ENCODE results near the gene FCGR3A.
"Not testable (repeated sequence)": the region's sequence is repeated elsewhere in the genome, so short reads cannot be mapped to it uniquely, and the experiment has no call there.

The FCGR3A gene
- long read RNA-seq = 0 reads

GRCh38 chr1:161549652-161550051, at the start of gene FCGR3A:
TSS of gene FCGR3A (minus strand) at chr1:161549818. CDS start at chr1:161549736, 82 bp downstream.
- no peak within 1 kb of the TSS for H3K4me3 ChIP-seq (replicated peaks; ENCODE audit: insufficient read depth, low read length)
- no peaks in the 10 kb centered on the region for H3K27me3 ChIP-seq (ENCODE audit: insufficient read depth, poor library complexity, severe bottlenecking)
- DNase-seq (ENCODE audit: low read depth in 1 of 2, low spot score in 1 of 2) = no peak
- no peak within 1 kb of the TSS for H3K27ac ChIP-seq (replicated peaks)
- TF ChIP-seq SPI1 (IDR thresholded peaks at IDR 0.05; ENCODE audit: borderline replicate concordance, low read depth) = no peak
- no peak for TF ChIP-seq POLR2AphosphoS5 (IDR thresholded peaks at IDR 0.05; ENCODE audit: low read depth)
- TF ChIP-seq REST (IDR thresholded peaks at IDR 0.05; ENCODE audit: insufficient replicate concordance, low read depth) = no peak
- TF ChIP-seq GABPA (IDR thresholded peaks at IDR 0.05; ENCODE audit: low read depth) = no peak
- TF ChIP-seq, protein P1, sequence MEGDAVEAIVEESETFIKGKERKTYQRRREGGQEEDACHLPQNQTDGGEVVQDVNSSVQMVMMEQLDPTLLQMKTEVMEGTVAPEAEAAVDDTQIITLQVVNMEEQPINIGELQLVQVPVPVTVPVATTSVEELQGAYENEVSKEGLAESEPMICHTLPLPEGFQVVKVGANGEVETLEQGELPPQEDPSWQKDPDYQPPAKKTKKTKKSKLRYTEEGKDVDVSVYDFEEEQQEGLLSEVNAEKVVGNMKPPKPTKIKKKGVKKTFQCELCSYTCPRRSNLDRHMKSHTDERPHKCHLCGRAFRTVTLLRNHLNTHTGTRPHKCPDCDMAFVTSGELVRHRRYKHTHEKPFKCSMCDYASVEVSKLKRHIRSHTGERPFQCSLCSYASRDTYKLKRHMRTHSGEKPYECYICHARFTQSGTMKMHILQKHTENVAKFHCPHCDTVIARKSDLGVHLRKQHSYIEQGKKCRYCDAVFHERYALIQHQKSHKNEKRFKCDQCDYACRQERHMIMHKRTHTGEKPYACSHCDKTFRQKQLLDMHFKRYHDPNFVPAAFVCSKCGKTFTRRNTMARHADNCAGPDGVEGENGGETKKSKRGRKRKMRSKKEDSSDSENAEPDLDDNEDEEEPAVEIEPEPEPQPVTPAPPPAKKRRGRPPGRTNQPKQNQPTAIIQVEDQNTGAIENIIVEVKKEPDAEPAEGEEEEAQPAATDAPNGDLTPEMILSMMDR (IDR thresholded peaks at IDR 0.05; ENCODE audit: insufficient read depth, low read length) = no peak

DNA sequence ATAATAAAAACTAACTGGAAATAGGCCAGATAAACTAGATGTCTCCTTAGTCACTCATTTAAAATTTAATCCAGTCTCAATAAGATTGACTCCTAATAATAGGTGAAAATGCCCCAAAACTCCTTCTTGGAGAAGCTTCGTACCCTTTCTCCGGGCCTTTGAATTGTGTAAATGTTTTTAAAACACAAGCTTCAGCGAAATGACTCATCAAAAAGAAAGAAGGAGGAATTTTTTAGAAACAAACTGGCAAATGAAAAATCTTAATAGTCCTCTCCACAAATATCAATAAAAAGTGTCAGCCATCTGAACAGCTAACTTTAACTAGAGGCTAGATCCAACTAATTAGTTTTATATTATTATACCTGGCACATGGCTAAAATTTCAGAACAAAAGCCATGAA, 47.5 kb upstream of the FCGR3A start:
- H3K4me3 ChIP-seq (replicated peaks; ENCODE audit: insufficient read depth, low read length); DNase-seq (ENCODE audit: low read depth in 1 of 2, low spot score in 1 of 2); H3K27ac ChIP-seq (replicated peaks); H3K27me3 ChIP-seq (ENCODE audit: insufficient read depth, poor library complexity, severe bottlenecking): not testable (repeated sequence)

DNA sequence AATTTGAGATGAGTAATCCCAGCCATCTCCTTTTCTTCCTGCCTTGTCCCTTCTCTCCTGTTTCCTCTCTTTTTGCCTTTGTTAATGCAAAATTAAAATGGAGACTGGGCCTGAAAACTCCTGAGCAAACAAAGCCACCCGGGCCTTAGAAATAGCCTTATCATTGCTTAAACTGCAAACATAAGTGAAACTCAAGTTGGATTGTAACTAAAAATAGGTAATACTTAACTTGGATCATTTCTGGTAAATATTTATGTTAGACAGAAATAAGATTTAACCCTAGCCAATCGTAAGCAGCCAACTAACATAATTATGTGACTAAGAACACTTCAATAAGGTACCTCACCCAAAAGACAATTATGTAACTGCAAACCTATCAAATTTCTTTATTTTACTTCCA, 46.0 kb upstream of the FCGR3A start:
- DNase-seq (ENCODE audit: low read depth in 1 of 2, low spot score in 1 of 2); H3K27me3 ChIP-seq (ENCODE audit: insufficient read depth, poor library complexity, severe bottlenecking); H3K4me3 ChIP-seq (replicated peaks; ENCODE audit: insufficient read depth, low read length); H3K27ac ChIP-seq (replicated peaks): not testable (repeated sequence)

DNA sequence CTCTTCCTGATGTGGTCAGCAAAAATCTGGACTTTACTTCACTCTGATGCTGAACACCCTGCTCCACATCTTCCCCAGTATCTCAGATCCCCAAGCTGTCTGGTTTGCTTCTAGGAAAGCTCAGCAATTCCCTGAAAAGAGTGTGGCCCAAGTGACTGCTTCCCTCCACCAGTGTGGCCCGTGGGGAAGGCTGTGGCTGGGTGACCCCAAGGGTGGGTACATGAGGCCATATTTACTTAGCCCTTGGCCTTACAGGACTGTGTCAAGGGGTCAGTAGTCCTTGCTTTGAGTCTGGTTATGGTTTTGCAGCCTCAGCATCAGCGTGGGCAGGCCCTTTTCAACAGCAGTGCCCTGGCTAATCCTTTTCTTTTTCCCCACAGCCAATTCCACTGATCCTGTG, 45.6 kb upstream of the FCGR3A start:
- H3K4me3 ChIP-seq (replicated peaks; ENCODE audit: insufficient read depth, low read length); H3K27me3 ChIP-seq (ENCODE audit: insufficient read depth, poor library complexity, severe bottlenecking); H3K27ac ChIP-seq (replicated peaks); DNase-seq (ENCODE audit: low read depth in 1 of 2, low spot score in 1 of 2): not testable (repeated sequence)

GRCh38 chr1:161594269-161594984, 44.8 kb upstream of the FCGR3A start:
- not testable (repeated sequence) for H3K27me3 ChIP-seq (ENCODE audit: insufficient read depth, poor library complexity, severe bottlenecking)

DNA sequence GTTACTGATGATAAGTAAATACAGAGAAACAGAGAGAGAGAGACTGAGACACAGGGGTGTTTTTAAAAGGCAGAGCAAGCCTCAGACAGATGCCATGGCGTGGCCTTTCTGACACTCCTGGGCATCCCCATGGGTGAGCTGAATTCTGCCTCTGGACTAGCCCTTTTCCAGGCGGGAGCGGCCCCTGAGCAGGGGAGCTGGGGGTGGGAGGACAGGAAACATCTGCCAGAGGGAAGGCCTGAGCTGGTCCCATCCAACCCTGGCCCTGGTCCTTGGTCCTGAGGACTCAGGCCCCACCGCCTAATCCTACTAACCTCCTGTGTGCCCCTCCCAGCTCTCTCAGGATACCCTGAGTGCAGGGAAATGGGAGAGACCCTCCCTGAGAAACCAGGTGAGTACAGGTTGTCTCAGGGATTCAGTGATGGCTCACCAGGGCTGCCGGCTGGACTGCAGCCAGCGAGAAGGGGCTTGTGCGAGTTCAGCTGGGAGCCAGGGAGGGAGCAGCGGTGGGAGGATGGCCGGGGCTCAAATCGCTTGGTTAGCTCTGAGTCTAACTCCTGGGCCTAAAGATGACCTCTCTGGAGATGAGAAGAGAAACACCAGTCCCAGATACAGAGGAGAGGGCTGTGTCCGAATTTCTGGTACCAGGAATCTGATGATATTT, 43.6 kb upstream of the FCGR3A start:
- DNase-seq (ENCODE audit: low read depth in 1 of 2, low spot score in 1 of 2); H3K4me3 ChIP-seq (replicated peaks; ENCODE audit: insufficient read depth, low read length); H3K27ac ChIP-seq (replicated peaks); H3K27me3 ChIP-seq (ENCODE audit: insufficient read depth, poor library complexity, severe bottlenecking): not testable (repeated sequence)

More at GRCh38 chr1:161594269-161594984, 44.8 kb upstream of the FCGR3A start:
- DNase-seq (ENCODE audit: low read depth in 1 of 2, low spot score in 1 of 2); H3K27ac ChIP-seq (replicated peaks); H3K4me3 ChIP-seq (replicated peaks; ENCODE audit: insufficient read depth, low read length): not testable (repeated sequence)

- H3K27ac ChIP-seq (replicated peaks); H3K4me3 ChIP-seq (replicated peaks; ENCODE audit: insufficient read depth, low read length); DNase-seq (ENCODE audit: low read depth in 1 of 2, low spot score in 1 of 2); H3K27me3 ChIP-seq (ENCODE audit: insufficient read depth, poor library complexity, severe bottlenecking): not testable (repeated sequence)
Measured at GRCh38 chr1:161592586-161592985, 43.0 kb upstream of the FCGR3A start.

- H3K4me3 ChIP-seq (replicated peaks; ENCODE audit: insufficient read depth, low read length); H3K27ac ChIP-seq (replicated peaks); DNase-seq (ENCODE audit: low read depth in 1 of 2, low spot score in 1 of 2); H3K27me3 ChIP-seq (ENCODE audit: insufficient read depth, poor library complexity, severe bottlenecking): not testable (repeated sequence)
Measured at GRCh38 chr1:161589920-161590319, 40.3 kb upstream of the FCGR3A start.

- not testable (repeated sequence) for H3K4me3 ChIP-seq (replicated peaks; ENCODE audit: insufficient read depth, low read length); H3K27ac ChIP-seq (replicated peaks); DNase-seq (ENCODE audit: low read depth in 1 of 2, low spot score in 1 of 2); H3K27me3 ChIP-seq (ENCODE audit: insufficient read depth, poor library complexity, severe bottlenecking)
Measured at GRCh38 chr1:161589365-161589764, 39.7 kb upstream of the FCGR3A start.

DNA sequence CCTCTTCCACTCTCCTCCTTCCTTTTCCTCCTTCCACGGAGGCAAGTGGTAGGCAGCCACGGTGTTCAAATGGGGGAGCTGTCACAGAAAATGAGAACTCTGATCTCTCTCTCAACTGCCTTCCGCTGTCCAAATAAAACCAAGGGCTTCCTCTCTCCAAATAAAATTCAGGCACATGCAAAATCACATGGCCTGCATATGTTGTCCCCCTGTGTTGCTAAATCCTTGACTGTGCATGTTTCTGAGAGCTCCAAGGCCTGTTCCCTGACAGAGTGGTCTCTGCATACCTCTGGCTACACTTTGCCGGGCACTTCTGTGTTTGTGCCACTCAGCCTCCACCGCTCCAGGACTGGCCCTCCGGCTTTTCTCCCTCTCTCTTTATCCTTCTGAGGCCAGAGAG, 39.0 kb upstream of the FCGR3A start:
- not testable (repeated sequence) for H3K27ac ChIP-seq (replicated peaks); H3K27me3 ChIP-seq (ENCODE audit: insufficient read depth, poor library complexity, severe bottlenecking); DNase-seq (ENCODE audit: low read depth in 1 of 2, low spot score in 1 of 2); H3K4me3 ChIP-seq (replicated peaks; ENCODE audit: insufficient read depth, low read length)

- not testable (repeated sequence) for DNase-seq (ENCODE audit: low read depth in 1 of 2, low spot score in 1 of 2); H3K27me3 ChIP-seq (ENCODE audit: insufficient read depth, poor library complexity, severe bottlenecking); H3K4me3 ChIP-seq (replicated peaks; ENCODE audit: insufficient read depth, low read length); H3K27ac ChIP-seq (replicated peaks)
Measured at GRCh38 chr1:161582882-161583281, 33.3 kb upstream of the FCGR3A start.

Data from HL-60 (cell line).